K562 (cell line): ENCODE data around the gene ARHGDIB. TPM values are rescaled to one million over a fixed set of nuclear protein-coding genes. Genes with fewer than 3 reads are reported as not detected.

ENCODE experiments used
- ATAC-seq: fragments of 200-7000 bp; cut with Tn5 transposase; 3 replicates; pipeline ENCODE4 v1.9.1; 2020; ENCODE audit warnings: moderate library complexity
- BruUV-seq: library from RNA; stranded (reverse); fragments of 400-500 nt; replicated peaks from 2 replicates; lab custom pipeline; 2021; lab: Mats Ljungman, UMichigan
- CTCF ChIA-PET: fragments of 300-600 bp; formaldehyde crosslinking; extraction: SDS; loops from one replicate; lab custom pipeline; 2021; ENCODE audit warnings: low intra/inter-chr PET ratio; lab: Yijun Ruan, JAX
- POLR2A ChIA-PET: fragments of 300-600, 350-650 bp; sonication (Branson Sonifier 250); formaldehyde crosslinking; extraction: SDS; loops from one replicate; lab custom pipeline; 2021; ENCODE audit warnings: antibody characterized with exemption, inconsistent platforms; lab: Yijun Ruan, JAX
- DNase-seq, 4 experiments: peaks; one replicate each; pipeline versions ENCODE4 v3.0.0 to v3.0.0-alpha.2; 2011 to 2018; ENCODE audit warnings: low spot score in 3 of 4, mixed read lengths in 3 of 4; ENCODE audit errors: extremely low read depth in 1 of 4
- FAIRE-seq: peaks from 2 replicates; lab custom pipeline; 2011; peaks lifted over from hg19 to GRCh38; lab: Jason Lieb, UNC
- H2AFZ ChIP-seq: 2 replicates; pipeline ENCODE4 v1.6.0; 2011; ENCODE audit warnings: low read depth, low read length, control low read depth, inconsistent platforms
- H3K27ac ChIP-seq: fragments of 200-600 bp; 3 replicates; pipeline ENCODE4 v1.8.0; 2011; ENCODE audit warnings: low read depth, mild to moderate bottlenecking, control low read depth, inconsistent platforms, low read length, moderate library complexity, mixed read lengths; ENCODE audit errors: extremely low read depth
- H3K27me3 ChIP-seq, 2 experiments: fragments of 300-600 bp in 1 of 2; 2 replicates in 1 of 2; 3 replicates in 1 of 2; pipeline versions ENCODE4 v1.6.0 to v1.8.0; 2011; ENCODE audit warnings: inconsistent platforms in 2 of 2, low read length in 2 of 2, mild to moderate bottlenecking in 1 of 2, mixed read lengths in 1 of 2, moderate library complexity in 1 of 2; ENCODE audit not compliant: control insufficient read depth in 2 of 2, insufficient read depth in 2 of 2
- H3K36me3 ChIP-seq: fragments of 300-600 bp; 3 replicates; pipeline ENCODE4 v1.8.0; 2011; ENCODE audit warnings: mild to moderate bottlenecking, low read length, inconsistent platforms; ENCODE audit not compliant: control insufficient read depth, insufficient read depth
- H3K4me1 ChIP-seq, 2 experiments: fragments of 200-600 bp in 1 of 2; replicated peaks in 1 of 2; 2 replicates in 1 of 2; 3 replicates in 1 of 2; pipeline versions ENCODE4 v1.5.1 to v1.8.0; 2011; ENCODE audit warnings: inconsistent platforms in 2 of 2, low read length in 2 of 2, mild to moderate bottlenecking in 1 of 2, mixed read lengths in 1 of 2, moderate library complexity in 1 of 2; ENCODE audit not compliant: control insufficient read depth in 2 of 2, insufficient read depth in 2 of 2
- H3K4me2 ChIP-seq: 2 replicates; pipeline ENCODE4 v1.6.1; 2011; ENCODE audit warnings: low read length, control low read depth, inconsistent platforms, mixed read lengths; ENCODE audit not compliant: insufficient read depth
- H3K4me3 ChIP-seq: fragments of 200-600 bp; sonication (generic), shearing (Covaris generic); 2 replicates; pipeline ENCODE4 v1.5.1; 2016; ENCODE audit warnings: control low read depth, inconsistent platforms
- H3K79me2 ChIP-seq: fragments of 200-600 bp; 3 replicates; pipeline ENCODE4 v1.8.0; 2011; ENCODE audit warnings: low read length, inconsistent platforms; ENCODE audit not compliant: control insufficient read depth, insufficient read depth
- H3K9ac ChIP-seq, 2 experiments: 2 replicates each; pipeline versions ENCODE4 v1.6.0 to v1.6.1; 2011; ENCODE audit warnings: low read depth in 2 of 2, low read length in 2 of 2, control low read depth in 1 of 2, inconsistent platforms in 1 of 2, mild to moderate bottlenecking in 1 of 2, mixed read lengths in 1 of 2; ENCODE audit not compliant: insufficient read depth in 1 of 2
- H3K9me1 ChIP-seq: one replicate; pipeline ENCODE4 v1.6.0; 2011; ENCODE audit warnings: inconsistent platforms, mild to moderate bottlenecking, low read length, moderate library complexity; ENCODE audit not compliant: control insufficient read depth, insufficient read depth
- H3K9me3 ChIP-seq: replicated peaks from 2 replicates; pipeline ENCODE4 v1.5.1; 2011; ENCODE audit warnings: low read depth, low read length, inconsistent platforms; ENCODE audit not compliant: control insufficient read depth, insufficient read depth
- H4K20me1 ChIP-seq: replicated peaks from 2 replicates; pipeline ENCODE4 v1.6.1; 2011; ENCODE audit warnings: low read length, inconsistent platforms, mixed read lengths; ENCODE audit not compliant: control insufficient read depth, insufficient read depth
- ARID2 ChIP-seq: fragments of 450-650 bp; IDR thresholded peaks from 2 replicates; pipeline ENCODE4 v1.6.1; 2017; ENCODE audit warnings: antibody characterized with exemption, mild to moderate bottlenecking
- MCM5 ChIP-seq: fragments of 450-650 bp; IDR thresholded peaks from 2 replicates; pipeline ENCODE4 v1.6.1; 2016; ENCODE audit warnings: low read depth
- NCOA6 ChIP-seq: fragments of 450-650 bp; IDR thresholded peaks from 2 replicates; pipeline ENCODE4 v1.6.1; 2017; ENCODE audit warnings: mild to moderate bottlenecking
- SIN3A ChIP-seq, 2 experiments: fragments of 150-350 bp in 1 of 2; IDR thresholded peaks; 2 replicates each; pipeline ENCODE4 v1.6.1; 2011 to 2016; ENCODE audit warnings: borderline replicate concordance in 2 of 2, low read depth in 2 of 2, low read length in 2 of 2, mild to moderate bottlenecking in 2 of 2, moderate library complexity in 2 of 2; ENCODE audit not compliant: control insufficient read depth in 1 of 2
- ZC3H4 ChIP-seq: sonication (generic); formaldehyde crosslinking; IDR thresholded peaks from 2 replicates; pipeline ENCODE4 v1.9.0; 2021; ENCODE audit warnings: missing genetic modification reagents, borderline replicate concordance
- ZNF79 ChIP-seq: fragments of 250-450 bp; sonication (Bioruptor Pico); IDR thresholded peaks from 2 replicates; pipeline ENCODE4 v1.4.0; 2020; ENCODE audit warnings: low read depth, mild to moderate bottlenecking, moderate library complexity
- ZZZ3 ChIP-seq: fragments of 450-650 bp; IDR thresholded peaks from 2 replicates; pipeline ENCODE4 v1.6.1; 2016; ENCODE audit warnings: antibody characterized with exemption, mild to moderate bottlenecking, moderate library complexity
- WGBS: fragments of 100-300 bp; shearing (Covaris generic); methylation state at CpG from one replicate; pipeline ENCODE4 v1.1.6; 2016; ENCODE audit warnings: low coverage, mixed read lengths; ENCODE audit not compliant: insufficient coverage; ENCODE audit errors: missing lambda C conversion rate; 5-methylcytosine and 5-hydroxymethylcytosine counted together
- in situ Hi-C: fragments of 300-500 bp; cut with MboI; formaldehyde crosslinking; loops from 4 replicates; pipeline ENCODE4 v1.15.0; 2018; ENCODE audit warnings: inconsistent platforms, mixed read lengths
- intact Hi-C: fragments of 100-400 bp; cut with micrococcal nuclease; formaldehyde crosslinking; loops from 2 replicates; pipeline ENCODE4 v1.14.2; 2022
- polyA plus RNA-seq, 8 experiments: library from polyadenylated mRNA; depleted of rRNA in 4 of 8; stranded (reverse) in 5 of 8; unstranded in 3 of 8; fragments of >200 nt; fragmentation: Nextera tagmentation in 2 of 8; fragmentation: Illumina TruSeq in 1 of 8; extraction: Ambion mirVana in 2 of 8; extraction: Trizol in 1 of 8; gene quantifications; 2 replicates each; pipeline versions ENCODE4 v1.2.1 to v1.2.3, GENCODE V29; 2011 to 2014; ENCODE audit warnings: inconsistent platforms in 1 of 8, missing spikeins in 1 of 8
- total RNA-seq, 7 experiments: library from RNA; depleted of rRNA in 6 of 7; stranded (reverse); fragments of >200 nt in 6 of 7; fragmentation: Illumina TruSeq in 2 of 7; extraction: Trizol in 2 of 7; gene quantifications; 2 replicates each; pipeline versions ENCODE4 v1.2.1 to v1.2.3, GENCODE V29; 2011 to 2021; ENCODE audit warnings: low replicate concordance in 1 of 7
- TF ChIP-seq, protein P1 (sequence below): IDR thresholded peaks from 3 replicates; pipeline ENCODE4 v1.6.1; 2011; ENCODE audit warnings: borderline replicate concordance, mild to moderate bottlenecking, moderate library complexity; ENCODE audit not compliant: insufficient read length; ENCODE audit errors: extremely low read depth

ARHGDIB gene
- total and polyA plus RNA-seq, 9 of the 15 experiments (the other 6 are each of a cell fraction or from before 2014, with no cell fraction given): 9.5 to 204 (median 116) TPM

DNA sequence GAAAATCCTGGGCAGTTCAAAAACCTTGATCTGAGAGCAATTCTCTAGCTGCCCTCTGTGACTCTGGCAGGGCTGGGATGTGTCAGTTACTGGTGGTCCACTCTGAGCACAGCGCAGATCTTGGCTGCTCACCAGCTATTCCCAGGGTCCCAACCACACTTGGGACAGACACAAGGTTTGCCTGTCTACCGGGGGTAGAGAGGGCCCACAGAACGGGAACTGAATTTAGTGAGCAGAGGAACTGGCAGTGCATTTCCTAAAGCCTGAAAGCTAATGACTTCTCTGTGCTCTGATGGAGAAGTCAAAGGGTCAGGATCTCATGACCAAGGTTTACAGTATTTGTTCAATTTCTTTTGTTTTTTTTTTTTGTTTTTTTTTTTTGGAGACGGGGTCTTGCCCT lies 14.1 kb upstream of the ARHGDIB start (continued):
- TF ChIP-seq ZC3H4 (CRISPR knock-in tag) (no peak), ARID2 (no peak), SIN3A (IDR thresholded peaks at IDR 0.05; ENCODE audit: borderline replicate concordance in 2 of 2, control insufficient read depth in 1 of 2, low read depth in 2 of 2, low read length in 2 of 2) (no peak), MCM5 (no peak), NCOA6 (no peak)
- TF ChIP-seq, protein P1, sequence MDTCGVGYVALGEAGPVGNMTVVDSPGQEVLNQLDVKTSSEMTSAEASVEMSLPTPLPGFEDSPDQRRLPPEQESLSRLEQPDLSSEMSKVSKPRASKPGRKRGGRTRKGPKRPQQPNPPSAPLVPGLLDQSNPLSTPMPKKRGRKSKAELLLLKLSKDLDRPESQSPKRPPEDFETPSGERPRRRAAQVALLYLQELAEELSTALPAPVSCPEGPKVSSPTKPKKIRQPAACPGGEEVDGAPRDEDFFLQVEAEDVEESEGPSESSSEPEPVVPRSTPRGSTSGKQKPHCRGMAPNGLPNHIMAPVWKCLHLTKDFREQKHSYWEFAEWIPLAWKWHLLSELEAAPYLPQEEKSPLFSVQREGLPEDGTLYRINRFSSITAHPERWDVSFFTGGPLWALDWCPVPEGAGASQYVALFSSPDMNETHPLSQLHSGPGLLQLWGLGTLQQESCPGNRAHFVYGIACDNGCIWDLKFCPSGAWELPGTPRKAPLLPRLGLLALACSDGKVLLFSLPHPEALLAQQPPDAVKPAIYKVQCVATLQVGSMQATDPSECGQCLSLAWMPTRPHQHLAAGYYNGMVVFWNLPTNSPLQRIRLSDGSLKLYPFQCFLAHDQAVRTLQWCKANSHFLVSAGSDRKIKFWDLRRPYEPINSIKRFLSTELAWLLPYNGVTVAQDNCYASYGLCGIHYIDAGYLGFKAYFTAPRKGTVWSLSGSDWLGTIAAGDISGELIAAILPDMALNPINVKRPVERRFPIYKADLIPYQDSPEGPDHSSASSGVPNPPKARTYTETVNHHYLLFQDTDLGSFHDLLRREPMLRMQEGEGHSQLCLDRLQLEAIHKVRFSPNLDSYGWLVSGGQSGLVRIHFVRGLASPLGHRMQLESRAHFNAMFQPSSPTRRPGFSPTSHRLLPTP: no peak

DNA sequence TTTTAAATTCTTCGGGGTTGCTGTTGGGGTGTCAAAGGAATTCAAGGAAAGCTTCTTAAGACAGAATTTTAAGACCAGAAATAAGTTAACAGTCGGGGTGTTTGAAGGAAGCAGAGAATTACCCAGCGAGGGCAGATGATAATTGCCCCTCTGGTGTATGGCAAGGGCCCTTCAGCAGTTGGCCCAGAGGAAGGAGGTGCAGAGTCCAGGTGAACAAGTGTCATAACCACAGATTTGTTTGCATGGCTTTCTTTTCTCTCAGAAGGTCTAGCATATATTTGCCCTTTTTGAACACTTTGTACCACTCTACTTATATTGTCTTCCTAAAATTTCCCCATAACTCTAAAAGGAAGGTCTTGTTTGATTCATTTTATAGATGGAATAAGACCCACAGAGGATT lies 13.2 kb upstream of the ARHGDIB start:
- CTCF ChIA-PET: no interaction called here
- no peaks in the 10 kb centered on the region for H3K9me1 ChIP-seq
- in situ Hi-C loops: loop anchor here (25.0 kb wide), 1 partner anchor 762 kb away; no protein-coding TSS in a partner anchor

More for the DNA sequence above, 13.2 kb upstream of the ARHGDIB start:
- no peak overlapping the region for H2AFZ ChIP-seq
- no peak overlapping the region for H3K27ac ChIP-seq
- FAIRE-seq (no peak), ATAC-seq (no peak), DNase-seq (no peak)
- no peak overlapping the region for H3K4me2 ChIP-seq
- peaks cover 0 to 2% of the 10 kb centered on the region in 2 experiments; a peak in 2 of 5 replicates for H3K4me1 ChIP-seq
- POLR2A ChIA-PET: no interaction called here
- H4K20me1 ChIP-seq: no peaks in the 10 kb centered on the region
- TF ChIP-seq ZNF79 (CRISPR knock-in tag) (no peak), ZZZ3 (no peak)
- no peak overlapping the region for H3K9ac ChIP-seq
- no peaks in the 10 kb centered on the region for H3K79me2 ChIP-seq
- no peak overlapping the region for H3K4me3 ChIP-seq
- no peaks in the 10 kb centered on the region for H3K9me3 ChIP-seq
- H3K36me3 ChIP-seq: no peaks in the 10 kb centered on the region
- H3K27me3 ChIP-seq: no peaks in the 10 kb centered on the region
- 0% methylated on average over 3 of the region's 3 CpGs for WGBS
- BruUV-seq: no TSS peak
- intact Hi-C loops: no loop called here
